ENCODE data around the gene USH2A.

DNA sequence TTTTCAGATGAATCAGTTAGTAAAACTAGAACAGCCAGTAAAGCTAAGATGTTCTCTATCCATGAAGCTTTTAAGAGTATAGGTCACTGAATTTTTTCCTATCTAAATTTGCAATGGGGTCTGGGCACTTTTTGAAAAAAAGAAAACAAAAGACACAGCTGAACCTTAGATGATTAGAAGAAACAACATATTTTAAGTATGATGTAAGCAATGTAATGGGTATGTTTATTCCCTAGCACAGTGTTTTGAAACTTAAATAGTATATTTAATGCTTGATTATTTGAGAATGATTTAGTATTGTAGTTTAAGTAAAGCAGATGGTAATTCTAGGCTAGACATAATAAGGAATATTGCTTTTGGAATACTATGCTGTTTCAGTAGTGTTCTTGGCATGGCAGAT is 819.9 kb downstream of the USH2A start:
- TF ChIP-seq, protein P1, sequence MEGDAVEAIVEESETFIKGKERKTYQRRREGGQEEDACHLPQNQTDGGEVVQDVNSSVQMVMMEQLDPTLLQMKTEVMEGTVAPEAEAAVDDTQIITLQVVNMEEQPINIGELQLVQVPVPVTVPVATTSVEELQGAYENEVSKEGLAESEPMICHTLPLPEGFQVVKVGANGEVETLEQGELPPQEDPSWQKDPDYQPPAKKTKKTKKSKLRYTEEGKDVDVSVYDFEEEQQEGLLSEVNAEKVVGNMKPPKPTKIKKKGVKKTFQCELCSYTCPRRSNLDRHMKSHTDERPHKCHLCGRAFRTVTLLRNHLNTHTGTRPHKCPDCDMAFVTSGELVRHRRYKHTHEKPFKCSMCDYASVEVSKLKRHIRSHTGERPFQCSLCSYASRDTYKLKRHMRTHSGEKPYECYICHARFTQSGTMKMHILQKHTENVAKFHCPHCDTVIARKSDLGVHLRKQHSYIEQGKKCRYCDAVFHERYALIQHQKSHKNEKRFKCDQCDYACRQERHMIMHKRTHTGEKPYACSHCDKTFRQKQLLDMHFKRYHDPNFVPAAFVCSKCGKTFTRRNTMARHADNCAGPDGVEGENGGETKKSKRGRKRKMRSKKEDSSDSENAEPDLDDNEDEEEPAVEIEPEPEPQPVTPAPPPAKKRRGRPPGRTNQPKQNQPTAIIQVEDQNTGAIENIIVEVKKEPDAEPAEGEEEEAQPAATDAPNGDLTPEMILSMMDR (IDR thresholded peaks at IDR 0.05): no peak
- no peak for TF ChIP-seq POLR2AphosphoS5 (IDR thresholded peaks at IDR 0.05)
